ENCODE measurements around the gene SULT2A1.
A peak's percentile ranks its signal among the peaks of the same experiment; 100 is the strongest.
"Not testable (repeated sequence)": the region's sequence is repeated elsewhere in the genome, so short reads cannot be mapped to it uniquely, and the experiment has no call there.

Gene SULT2A1

GRCh38 chr19:47886010-47886559 lies at the start of gene SULT2A1:
Gene SULT2A1 (minus strand): TSS chr19:47886315. CDS start chr19:47886257, 58 bp downstream.
- FAIRE-seq = no peak

- FAIRE-seq = not testable (repeated sequence)
These were observed 42.5 kb upstream of the SULT2A1 start for GRCh38 chr19:47928581-47928980.

GRCh38 chr19:47920107-47920506 lies 34.0 kb upstream of the SULT2A1 start:
- FAIRE-seq = peak; percentile 64

GRCh38 chr19:47910191-47910590 lies 24.1 kb upstream of the SULT2A1 start:
- FAIRE-seq = not testable (repeated sequence)

- not testable (repeated sequence) for FAIRE-seq
These were observed 23.2 kb upstream of the SULT2A1 start for GRCh38 chr19:47909350-47909749.

GRCh38 chr19:47901370-47901769 lies 15.3 kb upstream of the SULT2A1 start:
- no peak for FAIRE-seq

GRCh38 chr19:47899335-47899734 lies 13.2 kb upstream of the SULT2A1 start:
- FAIRE-seq = no peak

- FAIRE-seq = no peak
These were observed 11.7 kb upstream of the SULT2A1 start for GRCh38 chr19:47897861-47898260.

- FAIRE-seq = no peak
These were observed 10.7 kb upstream of the SULT2A1 start for GRCh38 chr19:47896773-47897172.

- no peak for FAIRE-seq
These were observed 9.9 kb upstream of the SULT2A1 start for GRCh38 chr19:47896019-47896418.

GRCh38 chr19:47895165-47895782 lies 9.2 kb upstream of the SULT2A1 start:
- no peak for FAIRE-seq

- FAIRE-seq = no peak
These were observed 6.0 kb upstream of the SULT2A1 start for GRCh38 chr19:47891923-47892666.

GRCh38 chr19:47891622-47891922 lies 5.5 kb upstream of the SULT2A1 start:
- FAIRE-seq = no peak

- no peak for FAIRE-seq
These were observed 4.9 kb upstream of the SULT2A1 start for GRCh38 chr19:47890865-47891621.

- FAIRE-seq = no peak
These were observed 1.1 kb downstream of the SULT2A1 start for GRCh38 chr19:47885067-47885463.

GRCh38 chr19:47882890-47883289 lies 3.2 kb downstream of the SULT2A1 start:
- FAIRE-seq = no peak

- no peak for FAIRE-seq
These were observed 4.4 kb downstream of the SULT2A1 start for GRCh38 chr19:47881757-47882156.

- not testable (repeated sequence) for FAIRE-seq
These were observed 6.7 kb downstream of the SULT2A1 start for GRCh38 chr19:47879385-47879784.

GRCh38 chr19:47878906-47879305 lies 7.2 kb downstream of the SULT2A1 start:
- FAIRE-seq = no peak

- FAIRE-seq = no peak
These were observed 20.9 kb downstream of the SULT2A1 start for GRCh38 chr19:47865166-47865565.

- peak; percentile 77 for FAIRE-seq
These were observed 22.6 kb downstream of the SULT2A1 start for GRCh38 chr19:47863514-47863936.

GRCh38 chr19:47861630-47862029 lies 24.5 kb downstream of the SULT2A1 start:
- FAIRE-seq = no peak

GRCh38 chr19:47860602-47861297 lies 25.4 kb downstream of the SULT2A1 start:
- FAIRE-seq = no peak

Data from A204.1 (cell line).